HG03045 (cell line): ENCODE measurements around the gene CREBL2.
"Not testable (repeated sequence)": the region's sequence is repeated elsewhere in the genome, so short reads cannot be mapped to it uniquely, and the experiment has no call there.

ENCODE experiments used
- ATAC-seq: cut with Tn5 transposase; IDR thresholded peaks from one replicate; pipeline ENCODE4 v1.9.1; 2021; ENCODE audit warnings: mild to moderate bottlenecking, moderate library complexity; ENCODE audit not compliant: unreplicated experiment

CREBL2 gene

DNA sequence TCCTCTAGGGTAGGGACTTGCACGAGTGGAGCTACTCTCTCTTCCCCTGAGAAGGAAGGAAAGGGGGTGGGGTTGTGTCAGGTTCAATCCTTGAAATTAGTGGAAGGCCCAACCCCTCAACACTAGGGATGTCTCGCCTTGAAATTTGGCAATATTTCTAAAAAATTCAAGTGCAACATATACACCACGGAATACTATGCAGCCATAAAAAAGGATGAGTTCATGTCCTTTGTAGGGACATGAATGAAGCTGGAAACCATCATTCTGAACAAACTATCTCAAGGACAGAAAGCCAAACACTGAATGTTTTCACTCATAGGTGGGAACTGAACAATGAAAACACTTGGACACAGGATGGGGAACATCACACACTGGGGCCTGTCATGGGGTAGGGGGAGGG, 15.1 kb upstream of the CREBL2 start:
- ATAC-seq: not testable (repeated sequence)

DNA sequence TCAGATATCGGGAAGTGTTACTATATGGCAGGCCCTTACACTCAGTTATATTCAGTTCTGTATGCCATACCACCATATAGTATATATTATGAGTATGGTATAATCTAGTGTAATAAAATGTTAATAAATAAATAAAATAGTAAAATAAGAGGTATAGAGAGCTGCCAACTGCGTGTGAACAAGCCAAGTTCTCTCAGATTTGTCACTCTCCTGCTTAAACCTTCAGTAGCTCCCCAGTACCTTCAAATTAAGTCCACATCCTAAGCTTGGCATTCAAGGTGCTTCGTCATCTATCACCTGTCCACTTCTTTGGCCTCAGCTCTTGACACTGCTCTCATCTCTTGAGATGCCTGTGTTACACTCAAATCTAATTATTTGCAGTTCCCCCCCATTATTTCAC, 12.8 kb upstream of the CREBL2 start:
- ATAC-seq: no peak

GRCh38 chr12:12599750-12600643, 11.7 kb upstream of the CREBL2 start:
- no peak for ATAC-seq

- no peak for ATAC-seq
Observed at GRCh38 chr12:12600659-12601058, 11.0 kb upstream of the CREBL2 start.

DNA sequence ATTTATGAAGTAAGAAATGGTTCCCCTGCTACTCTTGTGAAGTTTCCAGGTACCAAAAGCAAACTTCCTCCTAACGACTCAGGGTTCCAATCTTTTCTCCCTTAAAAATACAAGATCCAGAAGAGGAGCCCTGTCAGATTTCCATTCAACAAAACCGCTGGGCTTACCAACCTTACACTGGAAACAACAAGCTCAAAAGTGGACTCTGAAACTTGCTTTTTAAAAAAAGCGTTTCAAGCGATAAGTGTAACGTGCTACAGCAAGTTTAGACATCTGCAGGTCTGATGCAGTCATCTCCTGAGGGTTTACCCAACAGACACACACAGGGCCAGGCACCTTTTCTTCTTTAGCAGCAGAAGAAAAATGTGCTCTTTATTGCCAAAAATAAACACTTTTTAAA, 6.9 kb upstream of the CREBL2 start:
- ATAC-seq: no peak

DNA sequence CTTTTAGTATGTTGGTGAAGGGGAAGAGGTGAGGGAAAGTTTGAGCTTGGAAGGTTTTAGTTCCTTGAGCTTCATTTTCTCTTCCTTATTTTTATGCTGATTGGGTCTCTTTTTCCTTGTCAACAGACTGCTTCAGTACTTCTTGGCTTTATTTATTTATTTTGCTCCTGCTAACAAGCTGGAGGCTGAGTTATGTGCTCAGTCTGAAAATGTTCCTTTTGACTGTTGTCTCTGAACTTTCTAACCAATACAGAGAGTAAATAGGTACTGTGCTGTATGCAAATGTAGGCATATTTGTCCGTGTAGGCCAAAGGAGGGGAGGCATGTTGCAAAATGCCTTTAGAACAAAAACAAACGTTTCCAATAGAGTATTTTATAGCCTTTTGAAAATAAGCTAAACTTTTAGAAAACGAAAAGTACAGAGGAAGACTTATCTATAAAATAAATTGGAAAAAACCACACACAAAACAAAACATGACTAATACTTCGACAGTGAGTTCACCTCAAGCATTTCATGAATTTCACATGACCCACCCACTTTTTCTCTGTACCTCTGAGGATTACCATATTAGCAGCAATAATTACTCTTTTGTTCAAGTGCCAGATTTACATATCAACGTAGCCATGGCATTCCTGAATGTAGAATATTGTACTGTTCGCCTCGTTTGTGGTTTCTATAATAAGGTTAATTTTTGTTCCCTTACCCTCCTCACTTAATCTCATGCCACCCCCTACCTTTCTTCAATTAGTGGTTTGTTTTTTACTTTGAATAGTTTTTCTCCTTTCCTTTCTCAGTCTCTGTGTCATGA, 4.7 kb upstream of the CREBL2 start:
- peak; percentile 38 for ATAC-seq

DNA sequence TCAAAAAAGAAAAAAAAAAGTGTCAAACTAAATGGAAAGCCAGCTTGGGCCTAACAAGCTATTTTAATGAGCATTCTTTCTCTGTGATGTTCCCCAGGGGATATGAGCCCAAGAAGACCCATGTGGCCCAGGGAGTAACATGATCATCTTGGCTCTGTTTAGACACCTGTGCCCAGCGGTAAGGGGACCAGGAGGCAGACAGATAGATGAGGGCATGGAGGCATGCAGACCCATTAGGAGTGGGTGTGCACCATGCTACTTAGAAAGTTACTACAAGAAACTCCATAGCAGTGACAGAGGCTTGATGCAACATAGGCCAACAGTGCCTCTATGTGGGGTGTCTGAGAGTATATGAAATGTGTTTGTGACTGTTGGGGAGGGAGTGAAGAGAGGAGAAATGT, 3.1 kb upstream of the CREBL2 start:
- no peak for ATAC-seq

- ATAC-seq: no peak
Observed at GRCh38 chr12:12609692-12610091, 2.0 kb upstream of the CREBL2 start.

- no peak for ATAC-seq
Observed at GRCh38 chr12:12610711-12611110, 965 bp upstream of the CREBL2 start.

DNA sequence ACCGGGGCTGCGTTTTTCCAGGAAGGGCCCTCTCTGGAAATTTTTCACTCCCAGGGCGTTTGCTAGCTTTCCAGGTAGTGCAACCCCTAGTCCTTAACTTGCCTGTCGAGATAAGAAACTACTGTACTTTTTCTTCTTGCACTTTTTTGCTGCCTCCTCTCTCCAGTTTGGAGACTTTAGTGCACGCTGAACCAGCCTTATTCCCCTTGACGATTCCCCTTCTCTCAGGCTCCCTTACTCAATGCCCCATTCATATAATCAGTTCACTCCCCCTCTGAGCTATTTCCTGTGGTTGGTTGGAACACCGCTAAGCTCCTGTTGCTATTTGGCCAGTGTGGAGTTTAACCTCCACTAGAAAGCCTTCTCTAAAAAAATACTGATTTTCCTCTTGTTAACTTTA, 682 bp downstream of the CREBL2 start:
- ATAC-seq: no peak

- ATAC-seq: no peak
Observed at GRCh38 chr12:12613344-12613743, 1.7 kb downstream of the CREBL2 start.

- ATAC-seq: no peak
Observed at GRCh38 chr12:12614342-12614741, 2.7 kb downstream of the CREBL2 start.

GRCh38 chr12:12616512-12617310, 5.0 kb downstream of the CREBL2 start:
- no peak for ATAC-seq

GRCh38 chr12:12618064-12618463, 6.4 kb downstream of the CREBL2 start:
- not testable (repeated sequence) for ATAC-seq

DNA sequence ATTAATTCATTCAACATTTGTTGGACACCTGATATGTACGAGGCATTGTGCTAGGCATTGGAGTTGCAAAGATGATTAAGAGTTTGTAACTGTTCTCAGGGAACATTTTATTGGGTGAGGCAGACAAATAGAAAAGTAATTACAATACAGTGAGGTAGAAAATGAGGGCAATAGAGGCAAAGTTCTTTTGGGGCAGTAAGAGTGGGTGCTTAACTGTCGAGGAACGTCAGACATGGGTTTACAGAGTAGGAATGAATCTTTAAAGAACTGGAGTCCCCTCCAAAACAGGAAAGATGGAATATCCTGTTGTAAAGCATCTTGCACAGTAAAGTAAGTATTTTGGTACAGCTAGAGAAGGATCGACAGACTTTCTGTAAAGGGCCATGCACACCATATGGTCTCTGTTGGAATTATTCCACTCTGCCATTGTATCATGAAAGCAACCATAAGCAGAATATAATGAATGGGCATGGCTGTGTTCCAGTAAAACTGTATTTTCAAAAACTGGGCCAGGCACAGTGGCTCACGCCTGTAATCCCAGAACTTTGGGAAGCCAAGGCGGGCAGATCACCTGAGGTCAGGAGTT, 9.1 kb downstream of the CREBL2 start:
- ATAC-seq: no peak

DNA sequence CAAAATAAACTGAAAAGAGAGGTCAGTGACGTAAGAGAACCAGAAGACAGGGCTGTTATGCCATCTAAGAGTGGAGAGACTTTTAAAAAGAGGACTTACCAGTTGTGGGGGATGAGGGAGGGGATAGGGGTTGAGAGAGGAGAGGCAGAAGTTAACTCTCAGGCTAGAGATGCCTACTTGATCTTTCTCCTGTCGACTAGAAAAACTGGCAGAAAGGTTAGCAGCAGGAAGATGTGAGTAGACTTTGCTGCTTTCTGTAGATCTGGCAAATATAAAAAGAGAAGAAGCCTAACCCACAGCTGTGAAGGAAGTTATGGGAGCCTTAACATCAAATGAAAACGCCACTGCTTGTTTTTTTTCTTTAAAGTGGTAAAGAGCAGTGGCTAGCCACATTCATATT, 10.7 kb downstream of the CREBL2 start:
- no peak for ATAC-seq

GRCh38 chr12:12624498-12624992, 12.9 kb downstream of the CREBL2 start:
- ATAC-seq: no peak

DNA sequence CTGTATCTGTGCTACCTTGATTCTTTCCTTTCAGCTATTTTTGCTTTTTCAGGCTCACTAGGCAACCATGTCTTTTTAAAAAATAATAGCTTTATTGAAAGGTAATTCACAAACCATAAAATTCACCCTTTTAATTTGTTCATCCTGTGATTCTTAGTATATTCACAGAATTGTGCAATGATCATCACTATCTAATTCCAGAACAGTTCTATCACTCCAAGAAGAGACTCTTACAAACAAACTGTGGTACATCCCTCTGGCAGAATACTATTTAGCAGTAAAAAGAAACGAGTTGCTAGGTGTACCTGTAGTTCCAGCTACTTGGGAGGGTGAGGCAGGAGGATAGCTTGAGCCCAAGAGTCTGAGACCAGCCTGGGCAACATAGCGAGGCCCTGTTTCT, 14.8 kb downstream of the CREBL2 start:
- no peak for ATAC-seq

DNA sequence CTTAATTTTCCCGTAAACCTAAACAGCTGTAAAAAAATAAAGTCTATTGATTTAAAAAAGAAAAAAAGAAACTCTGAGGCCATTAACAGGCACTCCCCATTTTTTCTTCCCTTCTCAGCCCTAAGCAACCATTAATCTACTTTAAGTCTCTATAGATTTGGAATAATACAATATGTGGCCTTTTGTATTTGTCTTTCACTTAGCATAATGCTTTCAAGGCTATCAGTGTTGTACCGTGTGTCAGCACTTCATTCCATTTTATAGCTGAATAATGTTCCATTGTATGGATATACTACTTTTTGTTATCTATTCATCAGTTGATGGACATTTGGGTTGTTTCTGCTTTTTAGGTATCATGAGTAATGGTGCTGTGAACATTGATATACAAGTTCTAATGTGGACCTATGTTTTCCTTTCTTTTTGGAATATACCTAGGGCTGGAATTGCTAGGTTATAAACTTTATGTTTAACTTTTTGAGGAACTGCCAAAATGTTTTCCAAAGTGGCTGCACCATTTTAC, 15.7 kb downstream of the CREBL2 start:
- ATAC-seq: no peak

DNA sequence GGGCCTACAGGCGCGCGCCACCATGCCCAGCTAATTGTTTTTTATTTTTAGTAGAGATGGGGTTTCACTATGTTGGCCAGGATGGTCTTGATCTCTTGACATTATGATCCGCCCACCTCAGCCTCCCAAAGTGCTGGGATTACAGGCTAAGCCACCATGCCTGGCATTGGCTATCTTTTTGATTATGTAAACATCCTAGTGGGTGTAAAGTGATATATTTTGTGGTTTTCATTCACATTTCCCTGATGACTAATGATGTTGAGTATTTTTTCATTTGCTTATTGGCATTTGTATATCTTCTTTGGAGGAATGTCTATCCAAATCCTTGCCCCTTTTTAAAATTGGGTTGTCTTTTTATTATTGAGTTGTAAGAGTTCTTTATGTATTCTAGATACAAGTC, 16.3 kb downstream of the CREBL2 start:
- ATAC-seq: no peak
